ENCODE results near the gene ZDHHC14. TPM values are rescaled to one million over a fixed set of nuclear protein-coding genes. Genes with fewer than 3 reads are reported as not detected.

Gene ZDHHC14
- total and polyA plus RNA-seq, 9 donors = 4.9 to 16.4 (median 5.9) TPM

DNA sequence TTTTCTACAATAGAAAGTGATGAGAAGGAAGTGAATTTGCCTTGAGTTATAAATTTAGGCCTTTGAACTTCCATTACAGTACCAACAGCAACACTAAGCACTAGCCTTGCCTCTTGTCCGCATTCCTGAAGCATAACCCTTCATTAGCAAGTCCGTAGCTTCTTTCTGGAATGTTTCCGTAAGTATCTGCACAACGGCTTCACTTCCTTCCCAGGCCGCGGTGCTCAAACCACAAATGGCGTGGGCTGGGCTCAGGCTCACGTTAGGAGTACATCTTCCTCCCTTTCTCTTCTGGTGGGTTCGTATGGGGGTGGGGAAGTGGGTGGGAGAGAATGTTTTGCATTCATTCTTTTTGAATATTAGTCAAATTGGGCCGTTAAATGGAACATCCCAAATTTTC lies 248.2 kb downstream of the ZDHHC14 start:
- Histone ChIP-seq H3K27ac (no peak overlapping the region), H3K9me3 (no peaks in the 10 kb centered on the region), H3K36me3 (no peaks in the 10 kb centered on the region), H3K4me3 (no peak overlapping the region), H3K27me3 (no peaks in the 10 kb centered on the region), H3K4me1 (ENCODE audit: insufficient read depth) (no peaks in the 10 kb centered on the region)
- intact Hi-C loops (cut with DNase I) = no loop called here
- no peak for DNase-seq
- WGBS, 3 donors = 33 to 49% (median 34%) methylated on average over 10 of the region's 10 CpGs
- TF ChIP-seq EP300 (IDR thresholded peaks at IDR 0.05) = no peak
- TF ChIP-seq POLR2A (IDR thresholded peaks at IDR 0.05) = no peak

DNA sequence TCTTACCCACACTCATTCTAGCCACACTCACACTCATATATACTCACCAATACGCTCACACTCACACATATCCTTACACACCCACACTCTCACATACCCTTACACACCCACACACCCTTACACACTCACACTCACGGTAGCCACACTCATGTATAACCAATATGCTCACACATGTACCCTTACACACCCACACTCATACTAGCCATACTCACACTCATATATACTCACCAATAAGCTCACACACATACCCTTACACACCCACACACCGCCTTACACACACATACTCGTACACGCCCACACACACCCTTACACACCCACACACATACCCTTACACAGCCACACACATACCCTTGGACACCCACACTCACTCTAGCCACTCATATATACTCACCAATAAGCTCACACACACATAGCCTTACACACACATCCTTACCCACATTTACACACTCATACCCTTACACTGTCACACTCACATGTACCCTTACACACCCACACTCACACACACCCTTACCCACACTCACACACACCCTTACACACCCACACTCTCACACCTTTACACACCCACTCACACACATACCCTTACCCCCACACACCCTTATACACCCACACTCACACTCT lies 249.6 kb downstream of the ZDHHC14 start:
- WGBS, 3 donors = 86 to 93% (median 89%) methylated on average over 5 of the region's 5 CpGs
- no peak for DNase-seq

DNA sequence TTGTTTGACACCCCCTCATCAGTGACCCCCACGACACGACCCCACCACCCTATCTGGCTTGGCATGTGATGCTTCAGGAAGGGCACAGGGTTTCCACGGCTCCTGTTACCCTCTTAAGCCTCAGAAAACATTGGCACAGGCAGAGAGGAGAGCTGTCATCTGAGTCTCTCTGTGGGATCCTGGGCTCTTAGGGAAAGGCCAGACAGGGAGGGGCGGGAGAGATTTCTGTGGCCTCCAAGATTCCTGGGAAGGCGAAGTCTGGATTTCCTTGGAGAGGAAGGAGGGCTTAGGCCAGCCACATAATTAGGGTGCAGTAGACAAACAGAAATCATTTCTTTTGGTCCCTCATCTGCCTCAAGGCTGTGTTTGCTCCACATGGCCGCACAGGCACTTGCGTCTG lies 250.4 kb downstream of the ZDHHC14 start:
- no peak overlapping the region for H3K27ac ChIP-seq

More for the DNA sequence above, 249.6 kb downstream of the ZDHHC14 start:
- no peak overlapping the region for H3K4me3 ChIP-seq
- H3K4me1 ChIP-seq (ENCODE audit: insufficient read depth) = no peaks in the 10 kb centered on the region
- no peaks in the 10 kb centered on the region for H3K9me3 ChIP-seq
- no peaks in the 10 kb centered on the region for H3K27me3 ChIP-seq
- H3K36me3 ChIP-seq = no peaks in the 10 kb centered on the region
- intact Hi-C loops (cut with DNase I) = no loop called here
- H3K27ac ChIP-seq = no peak overlapping the region
- TF ChIP-seq EP300 (IDR thresholded peaks at IDR 0.05) (no peak), POLR2A (IDR thresholded peaks at IDR 0.05) (no peak)
- TF ChIP-seq, protein P1, sequence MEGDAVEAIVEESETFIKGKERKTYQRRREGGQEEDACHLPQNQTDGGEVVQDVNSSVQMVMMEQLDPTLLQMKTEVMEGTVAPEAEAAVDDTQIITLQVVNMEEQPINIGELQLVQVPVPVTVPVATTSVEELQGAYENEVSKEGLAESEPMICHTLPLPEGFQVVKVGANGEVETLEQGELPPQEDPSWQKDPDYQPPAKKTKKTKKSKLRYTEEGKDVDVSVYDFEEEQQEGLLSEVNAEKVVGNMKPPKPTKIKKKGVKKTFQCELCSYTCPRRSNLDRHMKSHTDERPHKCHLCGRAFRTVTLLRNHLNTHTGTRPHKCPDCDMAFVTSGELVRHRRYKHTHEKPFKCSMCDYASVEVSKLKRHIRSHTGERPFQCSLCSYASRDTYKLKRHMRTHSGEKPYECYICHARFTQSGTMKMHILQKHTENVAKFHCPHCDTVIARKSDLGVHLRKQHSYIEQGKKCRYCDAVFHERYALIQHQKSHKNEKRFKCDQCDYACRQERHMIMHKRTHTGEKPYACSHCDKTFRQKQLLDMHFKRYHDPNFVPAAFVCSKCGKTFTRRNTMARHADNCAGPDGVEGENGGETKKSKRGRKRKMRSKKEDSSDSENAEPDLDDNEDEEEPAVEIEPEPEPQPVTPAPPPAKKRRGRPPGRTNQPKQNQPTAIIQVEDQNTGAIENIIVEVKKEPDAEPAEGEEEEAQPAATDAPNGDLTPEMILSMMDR (IDR thresholded peaks at IDR 0.05) = no peak

DNA sequence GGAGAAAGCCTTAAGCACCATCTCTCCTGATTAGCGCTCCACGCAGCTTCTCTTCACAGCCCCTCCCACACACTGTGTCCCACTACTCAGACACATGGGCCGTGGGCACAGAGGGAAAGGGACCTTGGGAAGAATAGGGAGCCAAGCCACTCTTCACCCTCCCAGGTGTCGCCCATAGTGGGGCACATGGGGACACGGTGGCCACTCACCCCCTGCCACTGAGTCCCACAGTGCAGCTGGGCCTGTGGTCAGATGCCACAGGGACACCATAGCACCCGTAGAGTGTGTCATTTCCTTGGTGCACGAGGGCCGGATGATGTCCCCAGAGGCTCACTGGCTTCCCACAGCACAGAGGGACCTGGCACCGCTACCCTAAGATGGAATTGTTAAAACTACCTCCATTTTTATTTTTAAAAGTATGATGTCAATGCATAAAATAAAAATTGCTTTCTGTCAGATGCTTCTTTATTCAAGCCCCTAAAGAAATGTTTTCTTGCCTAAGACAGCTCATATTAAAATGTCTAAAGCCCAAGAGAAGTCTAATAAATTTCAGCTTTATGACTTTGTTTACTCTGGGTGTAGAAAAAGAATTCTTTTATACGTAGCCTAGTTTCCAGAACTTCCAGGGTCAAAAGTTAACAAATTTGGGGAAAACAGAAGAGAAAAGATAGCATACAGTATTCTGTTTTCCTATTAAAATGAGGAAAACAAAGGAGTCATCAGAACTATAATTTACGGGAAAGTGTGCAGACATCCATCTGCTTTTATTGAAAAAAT lies 251.0 kb downstream of the ZDHHC14 start:
- WGBS, 3 donors = 73 to 79% (median 78%) methylated on average over 11 of the region's 11 CpGs
- H3K27ac ChIP-seq = no peak overlapping the region
- DNase-seq = no peak
- H3K9me3 ChIP-seq = no peaks in the 10 kb centered on the region
- no peaks in the 10 kb centered on the region for H3K27me3 ChIP-seq
- TF ChIP-seq, protein P1 (IDR thresholded peaks at IDR 0.05) = no peak
- no peak for TF ChIP-seq EP300 (IDR thresholded peaks at IDR 0.05)
- H3K4me1 ChIP-seq (ENCODE audit: insufficient read depth) = no peaks in the 10 kb centered on the region
- intact Hi-C loops (cut with DNase I) = no loop called here
- H3K4me3 ChIP-seq = no peak overlapping the region
- no peaks in the 10 kb centered on the region for H3K36me3 ChIP-seq

More for the DNA sequence above, 250.4 kb downstream of the ZDHHC14 start:
- H3K4me1 ChIP-seq (ENCODE audit: insufficient read depth) = no peaks in the 10 kb centered on the region
- H3K36me3 ChIP-seq = no peaks in the 10 kb centered on the region
- intact Hi-C loops (cut with DNase I) = no loop called here
- DNase-seq = no peak
- no peaks in the 10 kb centered on the region for H3K9me3 ChIP-seq
- TF ChIP-seq, protein P1 (IDR thresholded peaks at IDR 0.05) = no peak
- TF ChIP-seq EP300 (IDR thresholded peaks at IDR 0.05) = no peak
- TF ChIP-seq POLR2A (IDR thresholded peaks at IDR 0.05) = no peak
- 80 to 86% (median 82%) methylated on average over 7 of the region's 7 CpGs for WGBS, 3 donors
- no peaks in the 10 kb centered on the region for H3K27me3 ChIP-seq
- no peak overlapping the region for H3K4me3 ChIP-seq

DNA sequence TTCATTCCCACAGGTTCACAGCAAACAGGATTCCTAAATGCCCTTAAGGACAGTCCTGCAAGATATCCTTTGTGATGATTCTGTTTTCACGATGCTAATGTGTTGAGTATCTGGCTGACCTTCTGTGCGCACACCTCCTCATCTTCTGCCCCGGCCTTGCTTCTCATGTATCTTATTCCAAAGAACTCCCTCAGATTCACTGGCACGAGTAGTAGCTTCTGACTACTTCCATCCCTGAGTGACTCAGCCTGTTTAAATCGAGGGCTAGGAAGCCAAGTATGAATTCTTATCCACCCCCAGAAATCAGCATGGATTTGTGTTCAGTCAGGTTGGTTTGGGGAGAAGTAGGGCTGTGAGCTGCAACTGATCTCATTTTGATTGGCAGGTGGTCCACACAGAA lies 251.8 kb downstream of the ZDHHC14 start:
- no peak overlapping the region for H3K27ac ChIP-seq
- WGBS, 3 donors = 10 to 14% (median 14%) methylated on average over 5 of the region's 5 CpGs
- intact Hi-C loops (cut with DNase I) = no loop called here

More for the DNA sequence above, 251.8 kb downstream of the ZDHHC14 start:
- no peaks in the 10 kb centered on the region for H3K4me1 ChIP-seq (ENCODE audit: insufficient read depth)
- H3K27me3 ChIP-seq = no peaks in the 10 kb centered on the region
- no peaks in the 10 kb centered on the region for H3K9me3 ChIP-seq
- TF ChIP-seq POLR2A (IDR thresholded peaks at IDR 0.05) = no peak
- TF ChIP-seq EP300 (IDR thresholded peaks at IDR 0.05) = no peak
- TF ChIP-seq, protein P1 (IDR thresholded peaks at IDR 0.05) = no peak
- no peak overlapping the region for H3K4me3 ChIP-seq
- H3K36me3 ChIP-seq = no peaks in the 10 kb centered on the region
- no peak for DNase-seq

Data from ovary (tissue), 9 donors.